ENCODE data around the gene TIMP4. TPM values are rescaled to one million over a fixed set of nuclear protein-coding genes. Genes with fewer than 3 reads are reported as not detected.

TIMP4 gene
- total RNA-seq, 1 experiment from 2014 or later = 8.4 TPM

- H3K9ac ChIP-seq (ENCODE audit: extremely low read depth, insufficient read length, low read length) = no peak overlapping the region
- no CpG with 5 or more reads among the region's 3 CpGs for WGBS (ENCODE audit: extremely low coverage, insufficient read length, low lambda C conversion rate)
- peaks cover 4 to 7% of the 10 kb centered on the region in 2 experiments; a peak in 1 of 4 replicates for H3K4me1 Mint-ChIP-seq
Measured at GRCh38 chr3:12194209-12194608, 35.5 kb upstream of the TIMP4 start.

More at GRCh38 chr3:12194209-12194608, 35.5 kb upstream of the TIMP4 start:
- Mint-ChIP-seq H3K9me3 (no peaks in the 10 kb centered on the region; a peak in 1 of 5 replicates), H3K27ac (no peak overlapping the region; a peak in 1 of 7 replicates), H3K36me3 (ENCODE audit: insufficient read depth in 1 of 3, low read depth in 3 of 3) (no peaks in the 10 kb centered on the region; a peak in 1 of 7 replicates), H3K27me3 (ENCODE audit: low read depth) (no peaks in the 10 kb centered on the region), H3K4me3 (no peak overlapping the region)
- H3K4me1 ChIP-seq (ENCODE audit: insufficient read depth, low read length) = no peaks in the 10 kb centered on the region
- DNase-seq = no peak
- no peak overlapping the region for H2BK15ac ChIP-seq (ENCODE audit: low read depth, low read length)
- H3K23ac ChIP-seq (ENCODE audit: insufficient read length, low read depth, low read length) = no peak overlapping the region
- no peak overlapping the region for H3K14ac ChIP-seq (ENCODE audit: insufficient read depth, low read length)
- H2BK12ac ChIP-seq (ENCODE audit: insufficient read length, low read depth, low read length) = no peak overlapping the region
- no peak overlapping the region for H4K5ac ChIP-seq (ENCODE audit: insufficient read length, low read depth, low read length)
- H2BK20ac ChIP-seq (ENCODE audit: low read depth, low read length, poor library complexity, severe bottlenecking) = no peak overlapping the region
- no peak overlapping the region for H4K91ac ChIP-seq (ENCODE audit: insufficient read length, low read depth, low read length)
- H3T11ph ChIP-seq (ENCODE audit: low read length) = no peak overlapping the region
- no peak overlapping the region for H3K18ac ChIP-seq (ENCODE audit: insufficient read length, low read depth, low read length)
- H2AFZ ChIP-seq (ENCODE audit: low read length) = no peak overlapping the region
- TF ChIP-seq, protein P1, sequence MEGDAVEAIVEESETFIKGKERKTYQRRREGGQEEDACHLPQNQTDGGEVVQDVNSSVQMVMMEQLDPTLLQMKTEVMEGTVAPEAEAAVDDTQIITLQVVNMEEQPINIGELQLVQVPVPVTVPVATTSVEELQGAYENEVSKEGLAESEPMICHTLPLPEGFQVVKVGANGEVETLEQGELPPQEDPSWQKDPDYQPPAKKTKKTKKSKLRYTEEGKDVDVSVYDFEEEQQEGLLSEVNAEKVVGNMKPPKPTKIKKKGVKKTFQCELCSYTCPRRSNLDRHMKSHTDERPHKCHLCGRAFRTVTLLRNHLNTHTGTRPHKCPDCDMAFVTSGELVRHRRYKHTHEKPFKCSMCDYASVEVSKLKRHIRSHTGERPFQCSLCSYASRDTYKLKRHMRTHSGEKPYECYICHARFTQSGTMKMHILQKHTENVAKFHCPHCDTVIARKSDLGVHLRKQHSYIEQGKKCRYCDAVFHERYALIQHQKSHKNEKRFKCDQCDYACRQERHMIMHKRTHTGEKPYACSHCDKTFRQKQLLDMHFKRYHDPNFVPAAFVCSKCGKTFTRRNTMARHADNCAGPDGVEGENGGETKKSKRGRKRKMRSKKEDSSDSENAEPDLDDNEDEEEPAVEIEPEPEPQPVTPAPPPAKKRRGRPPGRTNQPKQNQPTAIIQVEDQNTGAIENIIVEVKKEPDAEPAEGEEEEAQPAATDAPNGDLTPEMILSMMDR (conservative IDR thresholded peaks at IDR 0.05) = no peak
- no peak overlapping the region for H3K27ac ChIP-seq (ENCODE audit: insufficient read length, low read depth, low read length)
- no peak overlapping the region for H3K56ac ChIP-seq (ENCODE audit: insufficient read length, low read depth, low read length)
- no peak overlapping the region for H2BK120ac ChIP-seq (ENCODE audit: low read depth, low read length, poor library complexity, severe bottlenecking)
- H4K8ac ChIP-seq (replicated peaks; ENCODE audit: insufficient read length, low read depth, low read length) = no peak overlapping the region
- H3K4me2 ChIP-seq (ENCODE audit: insufficient read depth, insufficient read length, low read length) = no peak overlapping the region
- no peaks in the 10 kb centered on the region for H3K79me1 ChIP-seq (ENCODE audit: insufficient read depth, low read depth, low read length, poor library complexity, severe bottlenecking)
- no peak overlapping the region for H2BK5ac ChIP-seq (ENCODE audit: insufficient read length, low read length)
- no peak overlapping the region for H2AK5ac ChIP-seq (ENCODE audit: insufficient read length, low read length)
- no peaks in the 10 kb centered on the region for H3K79me2 ChIP-seq (ENCODE audit: insufficient read depth, low read length)
- no peaks in the 10 kb centered on the region for H3K23me2 ChIP-seq (ENCODE audit: insufficient read length, low read depth, low read length, poor library complexity, severe bottlenecking)
- H3K4ac ChIP-seq (ENCODE audit: low read depth, low read length) = no peak overlapping the region
- no peaks in the 10 kb centered on the region for H4K20me1 ChIP-seq (ENCODE audit: control insufficient read depth, insufficient read depth, insufficient read length)
- H3K27me3 ChIP-seq (ENCODE audit: insufficient read depth, low read length) = no peaks in the 10 kb centered on the region
- H3K9me3 ChIP-seq (ENCODE audit: control insufficient read depth, low read depth, low read length) = no peaks in the 10 kb centered on the region
